Tibial nerve (tissue), 4 donors: ENCODE data around the gene GPC6. TPM values are rescaled to one million over a fixed set of nuclear protein-coding genes. Genes with fewer than 3 reads are reported as not detected.

Experiments used
- DNase-seq, 2 donors: peaks; one replicate each; pipeline ENCODE4 v3.0.0-alpha.2; 2019; ENCODE audit warnings: low spot score in 2 of 2
- H3K27ac ChIP-seq, 4 donors: fragments of 200-600 bp; sonication (generic) in 3 of 4; one replicate each; pipeline ENCODE4 v1.5.1; 2017 to 2019; ENCODE audit warnings: mild to moderate bottlenecking in 1 of 4
- H3K27me3 ChIP-seq, 2 donors: fragments of 200-600 bp; sonication (generic) in 1 of 2; one replicate each; pipeline versions ENCODE4 v1.5.1 to v1.6.0; 2017 to 2019
- H3K36me3 ChIP-seq, 3 donors: fragments of 200-600 bp; sonication (generic); one replicate each; pipeline ENCODE4 v1.5.1; 2018 to 2019
- H3K4me1 ChIP-seq, 4 donors: fragments of 200-600 bp; sonication (generic) in 3 of 4; one replicate each; pipeline ENCODE4 v1.5.1; 2017 to 2019
- H3K4me3 ChIP-seq, 4 donors: fragments of 200-600 bp; sonication (generic) in 3 of 4; one replicate each; pipeline ENCODE4 v1.5.1; 2017 to 2019; ENCODE audit warnings: mild to moderate bottlenecking in 1 of 4, moderate library complexity in 1 of 4
- H3K9me3 ChIP-seq, 4 donors: fragments of 200-600 bp; sonication (generic) in 3 of 4; one replicate each; pipeline ENCODE4 v1.5.1; 2017 to 2019
- CTCF ChIP-seq, 5 experiments: fragments of 200-600 bp in 3 of 5; fragments of 450-650 bp in 2 of 5; sonication (generic) in 3 of 5; IDR thresholded peaks; one replicate each; pipeline ENCODE4 v1.5.1; 2016 to 2019; ENCODE audit warnings: antibody characterized with exemption in 5 of 5, mild to moderate bottlenecking in 3 of 5, moderate library complexity in 2 of 5
- EP300 ChIP-seq, 2 donors: sonication (generic); formaldehyde crosslinking; IDR thresholded peaks; one replicate each; pipeline ENCODE4 v1.6.1; 2017; ENCODE audit warnings: antibody characterized with exemption in 2 of 2, mild to moderate bottlenecking in 1 of 2
- POLR2A ChIP-seq, 2 donors: fragments of 450-650 bp; IDR thresholded peaks; one replicate each; pipeline ENCODE4 v1.6.1; 2017; ENCODE audit warnings: antibody characterized with exemption in 2 of 2, mild to moderate bottlenecking in 2 of 2, moderate library complexity in 2 of 2
- WGBS, 2 donors: methylation state at CpG; one replicate each; pipeline ENCODE4 v1.1.5; 2018; 5-methylcytosine and 5-hydroxymethylcytosine counted together
- total RNA-seq, 4 donors: library from RNA; depleted of rRNA; stranded (reverse); fragments of >200 nt; gene quantifications; one replicate each; pipeline ENCODE4 v1.1.0, GENCODE V29; 2016

The GPC6 gene
- total RNA-seq, 4 donors from 2014 or later, result 21.9 to 39.5 (median 29.8) TPM

GRCh38 chr13:93283255-93283654, 56.6 kb downstream of the GPC6 start:
- Histone ChIP-seq H3K4me3 (no peak overlapping the region), H3K27ac (no peak overlapping the region), H3K4me1 (no peaks in the 10 kb centered on the region), H3K9me3 (no peaks in the 10 kb centered on the region), H3K27me3 (no peaks in the 10 kb centered on the region), H3K36me3 (no peaks in the 10 kb centered on the region)
- WGBS, 2 donors, result 62 to 70% methylated on average over 4 of the region's 4 CpGs
- no peak for DNase-seq
- TF ChIP-seq POLR2A (IDR thresholded peaks at IDR 0.05) (no peak), EP300 (IDR thresholded peaks at IDR 0.05) (no peak), CTCF (IDR thresholded peaks at IDR 0.05) (no peak)

GRCh38 chr13:93284064-93284463, 57.5 kb downstream of the GPC6 start:
- Histone ChIP-seq H3K36me3 (no peaks in the 10 kb centered on the region), H3K4me3 (no peak overlapping the region), H3K27me3 (no peaks in the 10 kb centered on the region), H3K27ac (no peak overlapping the region), H3K9me3 (no peaks in the 10 kb centered on the region), H3K4me1 (no peaks in the 10 kb centered on the region)
- TF ChIP-seq EP300 (IDR thresholded peaks at IDR 0.05) (no peak), POLR2A (IDR thresholded peaks at IDR 0.05) (no peak), CTCF (IDR thresholded peaks at IDR 0.05) (no peak)
- 69 to 77% methylated on average over 1 of the region's 1 CpG for WGBS, 2 donors
- no peak for DNase-seq

- DNase-seq, result no peak
- H3K27ac ChIP-seq, result no peak overlapping the region
- H3K27me3 ChIP-seq, result no peaks in the 10 kb centered on the region
- H3K4me3 ChIP-seq, result no peak overlapping the region
- no peaks in the 10 kb centered on the region for H3K9me3 ChIP-seq
- no peaks in the 10 kb centered on the region for H3K36me3 ChIP-seq
- WGBS, 2 donors, result 76 to 77% methylated on average over 4 of the region's 4 CpGs
- no peaks in the 10 kb centered on the region for H3K4me1 ChIP-seq
- no peak for TF ChIP-seq EP300 (IDR thresholded peaks at IDR 0.05)
- TF ChIP-seq CTCF (IDR thresholded peaks at IDR 0.05), result no peak
- no peak for TF ChIP-seq POLR2A (IDR thresholded peaks at IDR 0.05)
Measured at GRCh38 chr13:93286047-93286446, 59.4 kb downstream of the GPC6 start.

GRCh38 chr13:93289053-93289452, 62.4 kb downstream of the GPC6 start:
- no peak overlapping the region for H3K27ac ChIP-seq
- no peaks in the 10 kb centered on the region for H3K27me3 ChIP-seq
- no peak for DNase-seq
- TF ChIP-seq CTCF (IDR thresholded peaks at IDR 0.05) (no peak), POLR2A (IDR thresholded peaks at IDR 0.05) (no peak), EP300 (IDR thresholded peaks at IDR 0.05) (no peak)
- H3K4me3 ChIP-seq, result no peak overlapping the region
- no peaks in the 10 kb centered on the region for H3K9me3 ChIP-seq
- no peaks in the 10 kb centered on the region for H3K36me3 ChIP-seq
- no peaks in the 10 kb centered on the region for H3K4me1 ChIP-seq
- 87 to 88% methylated on average over 4 of the region's 4 CpGs for WGBS, 2 donors

- H3K27ac ChIP-seq, result no peak overlapping the region
- H3K4me3 ChIP-seq, result no peak overlapping the region
- no peaks in the 10 kb centered on the region for H3K36me3 ChIP-seq
- 83 to 97% methylated on average over 1 of the region's 1 CpG for WGBS, 2 donors
- no peaks in the 10 kb centered on the region for H3K4me1 ChIP-seq
- no peaks in the 10 kb centered on the region for H3K27me3 ChIP-seq
- DNase-seq, result no peak
- no peaks in the 10 kb centered on the region for H3K9me3 ChIP-seq
- no peak for TF ChIP-seq POLR2A (IDR thresholded peaks at IDR 0.05)
- no peak for TF ChIP-seq EP300 (IDR thresholded peaks at IDR 0.05)
- no peak for TF ChIP-seq CTCF (IDR thresholded peaks at IDR 0.05)
Measured at GRCh38 chr13:93289842-93290241, 63.2 kb downstream of the GPC6 start.
